ENCODE results near the gene MDGA2.

- TF ChIP-seq CTCF (conservative IDR thresholded peaks at IDR 0.05) (no peak), EZH2 (IDR thresholded peaks at IDR 0.05; ENCODE audit: low read depth) (no peak)
Measured at GRCh38 chr14:47675466-47676314, at the start of gene MDGA2.
